Glutamatergic neuron (in vitro differentiated cells): Measurements from ENCODE around the gene APBB3. TPM values are rescaled to one million over a fixed set of nuclear protein-coding genes. Genes with fewer than 3 reads are reported as not detected.
"Not testable (repeated sequence)": the region's sequence is repeated elsewhere in the genome, so short reads cannot be mapped to it uniquely, and the experiment has no call there.

ENCODE experiments used
- DNase-seq: peaks from one replicate; pipeline ENCODE4 v3.0.0; 2022
- H3K27ac Mint-ChIP-seq: one replicate; pipeline ENCODE4 v1.8.0; 2020; ENCODE audit warnings: mild to moderate bottlenecking, mixed read lengths, inconsistent platforms; ENCODE audit not compliant: unreplicated experiment
- H3K27me3 Mint-ChIP-seq: one replicate; pipeline ENCODE4 v1.8.0; 2020; ENCODE audit warnings: mild to moderate bottlenecking, moderate library complexity, mixed read lengths, inconsistent platforms; ENCODE audit not compliant: unreplicated experiment
- H3K36me3 Mint-ChIP-seq: one replicate; pipeline ENCODE4 v1.8.0; 2020; ENCODE audit warnings: mild to moderate bottlenecking, mixed read lengths, inconsistent platforms; ENCODE audit not compliant: unreplicated experiment
- H3K4me1 Mint-ChIP-seq: one replicate; pipeline ENCODE4 v1.8.0; 2020; ENCODE audit warnings: mild to moderate bottlenecking, low read depth, mixed read lengths, inconsistent platforms; ENCODE audit not compliant: unreplicated experiment
- H3K4me3 Mint-ChIP-seq: one replicate; pipeline ENCODE4 v1.8.0; 2020; ENCODE audit warnings: mild to moderate bottlenecking, mixed read lengths, inconsistent platforms; ENCODE audit not compliant: unreplicated experiment
- H3K9me3 Mint-ChIP-seq: one replicate; pipeline ENCODE4 v1.8.0; 2020; ENCODE audit warnings: mild to moderate bottlenecking, moderate library complexity, mixed read lengths, inconsistent platforms; ENCODE audit not compliant: unreplicated experiment
- total RNA-seq: library from RNA; stranded (reverse); fragmentation: NEBNext Ultra II Directional; extraction: Animal tissue kit (Norgen Biotek cat#: 25700); gene quantifications from one replicate; pipeline ENCODE4 v1.2.1, GENCODE V29; 2021; ENCODE audit not compliant: unreplicated experiment
- TF ChIP-seq, protein P1 (sequence below): fragments of 200-600 bp; sonication (generic); IDR thresholded peaks from one replicate; pipeline ENCODE4 v1.5.0; 2021; ENCODE audit not compliant: partially characterized antibody, unreplicated experiment

The APBB3 gene
- total RNA-seq, 1 donor from 2014 or later: 103 TPM

GRCh38 chr5:140590861-140591260 is 26.5 kb upstream of the APBB3 start:
- TF ChIP-seq, protein P1, sequence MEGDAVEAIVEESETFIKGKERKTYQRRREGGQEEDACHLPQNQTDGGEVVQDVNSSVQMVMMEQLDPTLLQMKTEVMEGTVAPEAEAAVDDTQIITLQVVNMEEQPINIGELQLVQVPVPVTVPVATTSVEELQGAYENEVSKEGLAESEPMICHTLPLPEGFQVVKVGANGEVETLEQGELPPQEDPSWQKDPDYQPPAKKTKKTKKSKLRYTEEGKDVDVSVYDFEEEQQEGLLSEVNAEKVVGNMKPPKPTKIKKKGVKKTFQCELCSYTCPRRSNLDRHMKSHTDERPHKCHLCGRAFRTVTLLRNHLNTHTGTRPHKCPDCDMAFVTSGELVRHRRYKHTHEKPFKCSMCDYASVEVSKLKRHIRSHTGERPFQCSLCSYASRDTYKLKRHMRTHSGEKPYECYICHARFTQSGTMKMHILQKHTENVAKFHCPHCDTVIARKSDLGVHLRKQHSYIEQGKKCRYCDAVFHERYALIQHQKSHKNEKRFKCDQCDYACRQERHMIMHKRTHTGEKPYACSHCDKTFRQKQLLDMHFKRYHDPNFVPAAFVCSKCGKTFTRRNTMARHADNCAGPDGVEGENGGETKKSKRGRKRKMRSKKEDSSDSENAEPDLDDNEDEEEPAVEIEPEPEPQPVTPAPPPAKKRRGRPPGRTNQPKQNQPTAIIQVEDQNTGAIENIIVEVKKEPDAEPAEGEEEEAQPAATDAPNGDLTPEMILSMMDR: no peak
- H3K9me3 Mint-ChIP-seq: no peaks in the 10 kb centered on the region
- H3K4me3 Mint-ChIP-seq: no peak overlapping the region
- H3K36me3 Mint-ChIP-seq: no peaks in the 10 kb centered on the region
- H3K4me1 Mint-ChIP-seq: no peaks in the 10 kb centered on the region
- DNase-seq: no peak
- H3K27ac Mint-ChIP-seq: no peak overlapping the region
- H3K27me3 Mint-ChIP-seq: no peaks in the 10 kb centered on the region

- Mint-ChIP-seq H3K36me3 (no peaks in the 10 kb centered on the region), H3K4me3 (no peak overlapping the region), H3K27ac (no peak overlapping the region), H3K9me3 (peaks cover under 1% of the 10 kb centered on the region), H3K27me3 (no peaks in the 10 kb centered on the region), H3K4me1 (no peaks in the 10 kb centered on the region)
- TF ChIP-seq, protein P1: no peak
- no peak for DNase-seq
These were observed 24.1 kb upstream of the APBB3 start for GRCh38 chr5:140588311-140589070.

DNA sequence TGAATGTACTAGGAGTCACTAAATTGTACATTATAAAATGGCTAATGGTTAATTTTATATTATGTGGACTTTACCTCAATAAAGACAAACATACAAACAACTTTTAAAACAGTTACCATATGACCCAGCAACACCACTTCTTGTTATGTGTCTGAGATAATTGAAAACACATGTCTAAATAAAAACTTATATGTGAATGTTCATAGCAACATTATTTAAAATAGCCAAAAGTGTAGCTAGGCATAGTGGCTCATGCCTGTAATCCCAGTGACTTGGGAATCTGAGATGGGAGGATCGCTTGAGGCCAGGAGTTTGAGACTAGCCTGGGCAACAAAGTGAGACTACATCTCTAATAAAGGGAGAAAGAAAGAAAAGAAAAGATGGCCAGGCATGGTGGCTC is 23.1 kb upstream of the APBB3 start:
- no peaks in the 10 kb centered on the region for H3K4me1 Mint-ChIP-seq
- no peak overlapping the region for H3K4me3 Mint-ChIP-seq
- H3K27me3 Mint-ChIP-seq: no peaks in the 10 kb centered on the region
- no peak for DNase-seq
- peaks cover 2% of the 10 kb centered on the region for H3K9me3 Mint-ChIP-seq
- H3K27ac Mint-ChIP-seq: no peak overlapping the region
- no peaks in the 10 kb centered on the region for H3K36me3 Mint-ChIP-seq
- TF ChIP-seq, protein P1: no peak

DNA sequence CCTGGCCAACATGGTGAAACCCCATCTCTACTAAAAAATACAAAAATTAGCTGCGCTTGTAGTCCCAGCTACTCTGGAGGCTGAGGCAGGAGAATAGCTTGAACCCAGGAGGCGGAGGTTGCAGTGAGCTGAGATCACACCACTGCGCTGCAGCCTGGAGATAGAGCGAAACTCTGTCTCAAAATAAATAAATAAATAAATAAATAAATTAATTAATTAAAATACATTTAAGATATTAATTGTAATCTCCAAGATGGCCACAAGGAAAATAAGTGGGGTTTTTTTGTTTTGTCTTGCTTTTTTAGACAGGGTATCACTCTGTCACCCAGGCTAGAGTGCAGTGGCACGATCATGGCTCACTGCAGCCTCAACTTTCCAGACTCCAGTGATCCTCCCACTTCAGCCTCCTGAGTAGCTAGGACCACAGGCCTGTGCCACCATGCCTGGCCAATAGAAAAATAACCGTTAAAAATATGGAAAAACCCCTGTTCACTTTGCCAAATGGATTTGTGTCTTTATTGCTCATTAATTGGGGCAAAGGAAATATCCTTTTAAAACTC is 14.9 kb upstream of the APBB3 start:
- not testable (repeated sequence) for H3K9me3 Mint-ChIP-seq, H3K4me1 Mint-ChIP-seq, DNase-seq, H3K36me3 Mint-ChIP-seq, H3K27me3 Mint-ChIP-seq, H3K4me3 Mint-ChIP-seq, H3K27ac Mint-ChIP-seq
- TF ChIP-seq, protein P1: peak; percentile 68

DNA sequence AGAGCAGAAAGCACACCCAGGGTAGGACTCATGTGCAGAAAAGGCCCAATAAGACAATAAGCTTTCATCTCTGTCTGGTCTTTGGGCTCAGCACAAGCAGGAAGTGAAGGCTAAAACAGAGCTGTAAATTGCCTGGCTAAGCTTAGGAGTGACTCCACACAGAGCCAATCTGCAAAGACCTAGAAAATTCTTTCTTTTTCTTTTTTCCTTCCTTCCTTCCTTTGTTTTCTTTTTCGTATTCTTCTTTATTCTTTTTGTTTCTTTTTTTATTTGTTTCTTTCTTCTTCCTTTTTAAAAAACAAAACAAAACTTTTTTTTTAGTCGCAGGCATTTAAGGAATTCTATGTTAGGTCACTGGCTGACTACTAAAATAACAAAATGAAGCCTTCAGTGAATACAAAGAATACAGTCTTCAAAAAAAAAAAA is 12.4 kb upstream of the APBB3 start:
- TF ChIP-seq, protein P1: no peak
- H3K27me3 Mint-ChIP-seq: no peaks in the 10 kb centered on the region
- H3K4me3 Mint-ChIP-seq: no peak overlapping the region
- no peak for DNase-seq
- H3K4me1 Mint-ChIP-seq: no peaks in the 10 kb centered on the region
- no peak overlapping the region for H3K27ac Mint-ChIP-seq
- H3K9me3 Mint-ChIP-seq: no peaks in the 10 kb centered on the region
- H3K36me3 Mint-ChIP-seq: no peaks in the 10 kb centered on the region
